CD4-positive, alpha-beta T cell treated with Interferon alpha-2 for 1 hour (primary cell): ENCODE measurements around the gene FLAD1.

Source experiments
- DNase-seq, 2 donors: peaks; one replicate each; pipeline ENCODE4 v3.0.0-alpha.2; 2020 to 2022

Gene FLAD1

GRCh38 chr1:154982897-154983648 is at the start of gene FLAD1:
FLAD1 (plus strand) TSS chr1:154983344; CDS start chr1:154983695, 351 bp downstream.
- DNase-seq: peak; percentile 97 to 99

GRCh38 chr1:154934358-154934948 is 48.7 kb upstream of the FLAD1 start:
- no peak for DNase-seq

GRCh38 chr1:154935749-154936554 is 47.2 kb upstream of the FLAD1 start:
- no peak for DNase-seq

- peak; percentile 94 to 97 for DNase-seq
These were observed 46.5 kb upstream of the FLAD1 start, which contains the start of gene PMVK for GRCh38 chr1:154936555-154937084. PMVK (minus strand) TSS chr1:154936719; CDS start chr1:154936685, 34 bp downstream.

- DNase-seq: peak; percentile 93 to 94
These were observed 45.8 kb upstream of the FLAD1 start for GRCh38 chr1:154937085-154937987.

- no peak for DNase-seq
These were observed 45.2 kb upstream of the FLAD1 start for GRCh38 chr1:154937988-154938386.

- DNase-seq: no peak
These were observed 44.3 kb upstream of the FLAD1 start for GRCh38 chr1:154938604-154939399.

GRCh38 chr1:154940213-154940560 is 43.0 kb upstream of the FLAD1 start:
- DNase-seq: peak in 1 of 2 donors; percentile 28

- DNase-seq: peak in 1 of 2 donors; percentile 31
These were observed 42.4 kb upstream of the FLAD1 start for GRCh38 chr1:154940651-154941194.

GRCh38 chr1:154941333-154942013 is 41.7 kb upstream of the FLAD1 start:
- peak in 1 of 2 donors; percentile 25 for DNase-seq

- DNase-seq: peak; percentile 36 to 49
These were observed 39.3 kb upstream of the FLAD1 start for GRCh38 chr1:154943649-154944400.

- no peak for DNase-seq
These were observed 38.6 kb upstream of the FLAD1 start for GRCh38 chr1:154944401-154945159.

GRCh38 chr1:154945160-154945961 is 37.8 kb upstream of the FLAD1 start:
- no peak for DNase-seq

- DNase-seq: no peak
These were observed 36.9 kb upstream of the FLAD1 start for GRCh38 chr1:154945962-154946850.

- DNase-seq: no peak
These were observed 35.1 kb upstream of the FLAD1 start for GRCh38 chr1:154948079-154948478.

GRCh38 chr1:154951901-154952657 is 31.1 kb upstream of the FLAD1 start:
- peak; percentile 61 to 80 for DNase-seq
